Activated CD4-positive, alpha-beta T cell treated with anti-CD3 and anti-CD28 coated beads for 1 hour (primary cell): ENCODE measurements around the gene LASP1.
"Not testable (repeated sequence)": the region's sequence is repeated elsewhere in the genome, so short reads cannot be mapped to it uniquely, and the experiment has no call there.

Source experiments
- DNase-seq: peaks from one replicate; pipeline ENCODE4 v3.0.0-alpha.2; 2020

The LASP1 gene

GRCh38 chr17:38911081-38911730, 41.3 kb downstream of the LASP1 start:
- no peak for DNase-seq

GRCh38 chr17:38911731-38912081, 41.8 kb downstream of the LASP1 start:
- DNase-seq = not testable (repeated sequence)

- no peak for DNase-seq
These were observed 42.5 kb downstream of the LASP1 start for GRCh38 chr17:38912221-38912813.

- DNase-seq = no peak
These were observed 45.1 kb downstream of the LASP1 start for GRCh38 chr17:38914741-38915638.

GRCh38 chr17:38915639-38915995, 45.8 kb downstream of the LASP1 start:
- DNase-seq = no peak

- no peak for DNase-seq
These were observed 46.9 kb downstream of the LASP1 start for GRCh38 chr17:38916771-38917170.

GRCh38 chr17:38917259-38917658, 47.4 kb downstream of the LASP1 start:
- DNase-seq = no peak

- DNase-seq = no peak
These were observed 48.5 kb downstream of the LASP1 start for GRCh38 chr17:38918129-38918913.

- no peak for DNase-seq
These were observed 49.1 kb downstream of the LASP1 start for GRCh38 chr17:38918916-38919315.

- no peak for DNase-seq
These were observed 49.6 kb downstream of the LASP1 start for GRCh38 chr17:38919316-38920078.

GRCh38 chr17:38920374-38921291, 50.8 kb downstream of the LASP1 start:
- no peak for DNase-seq

GRCh38 chr17:38921756-38922411, 52.0 kb downstream of the LASP1 start:
- DNase-seq = no peak

- DNase-seq = no peak
These were observed 52.9 kb downstream of the LASP1 start for GRCh38 chr17:38922538-38923297.

- no peak for DNase-seq
These were observed 55.6 kb downstream of the LASP1 start, which contains the start of gene LASP1NB for GRCh38 chr17:38925263-38925995. Gene LASP1NB (plus strand): TSS chr17:38925614.

- DNase-seq = no peak
These were observed 56.6 kb downstream of the LASP1 start for GRCh38 chr17:38926293-38927070.

- DNase-seq = not testable (repeated sequence)
These were observed 60.9 kb downstream of the LASP1 start for GRCh38 chr17:38930782-38931181.

- DNase-seq = not testable (repeated sequence)
These were observed 64.1 kb downstream of the LASP1 start for GRCh38 chr17:38933962-38934361.

- no peak for DNase-seq
These were observed 70.1 kb downstream of the LASP1 start for GRCh38 chr17:38939987-38940386.
